HG03280 (cell line): Measurements from ENCODE around the gene GSTA4.
A peak's percentile ranks its signal among the peaks of the same experiment; 100 is the strongest.

Experiments
- ATAC-seq: cut with Tn5 transposase; IDR thresholded peaks from one replicate; pipeline ENCODE4 v1.9.1; 2021; ENCODE audit warnings: mild to moderate bottlenecking, moderate library complexity; ENCODE audit not compliant: unreplicated experiment

Gene GSTA4

GRCh38 chr6:52995089-52995912 lies at the start of gene GSTA4:
TSS of gene GSTA4 (minus strand) at chr6:52995284. CDS start at chr6:52994243, 1,041 bp downstream.
- peak; percentile 96 for ATAC-seq

DNA sequence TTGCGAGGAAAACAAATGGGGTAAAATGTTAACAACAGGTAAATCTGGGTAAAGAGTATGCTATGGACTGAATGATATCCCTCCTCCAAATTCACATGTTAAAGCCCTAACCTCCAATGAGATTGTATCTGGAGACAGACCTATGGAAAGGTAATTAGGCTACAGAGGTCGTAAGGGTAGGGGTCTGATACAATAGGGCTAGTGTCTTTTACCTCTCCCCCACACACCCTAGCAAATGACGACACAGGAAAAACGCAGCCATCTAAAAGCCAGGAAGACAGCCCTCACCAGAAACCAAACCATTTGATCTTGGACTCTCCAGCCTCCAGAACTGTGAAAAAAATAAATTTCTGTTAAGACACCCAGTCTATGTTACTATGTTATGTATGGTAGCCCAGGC lies 49.5 kb upstream of the GSTA4 start:
- no peak for ATAC-seq

DNA sequence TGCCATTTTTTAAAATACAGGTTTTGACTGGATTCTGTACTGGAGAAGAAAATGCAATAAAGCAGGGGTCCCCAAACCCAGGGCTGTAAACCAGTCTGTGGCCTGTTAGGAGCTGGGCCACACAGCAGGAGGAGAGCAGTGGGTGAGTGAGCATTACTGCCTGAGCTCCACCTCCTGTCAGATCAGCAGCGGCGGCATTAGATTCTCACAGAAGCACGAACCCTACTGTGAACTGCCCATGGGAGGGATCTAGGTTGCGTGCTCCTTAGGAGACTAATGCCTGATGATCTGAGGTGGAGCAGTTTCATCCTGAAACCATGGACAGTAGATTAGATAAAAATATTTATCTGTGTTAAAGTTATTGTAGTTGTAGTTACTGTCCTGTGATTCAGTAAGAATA lies 49.0 kb upstream of the GSTA4 start:
- no peak for ATAC-seq

GRCh38 chr6:53043581-53043980 lies 48.5 kb upstream of the GSTA4 start:
- ATAC-seq: no peak

- ATAC-seq: no peak
Observed at GRCh38 chr6:53042112-53042511, 47.0 kb upstream of the GSTA4 start.

- no peak for ATAC-seq
Observed at GRCh38 chr6:53041356-53041755, 46.3 kb upstream of the GSTA4 start.

- no peak for ATAC-seq
Observed at GRCh38 chr6:53038596-53038995, 43.5 kb upstream of the GSTA4 start.

- no peak for ATAC-seq
Observed at GRCh38 chr6:53038141-53038540, 43.1 kb upstream of the GSTA4 start.

GRCh38 chr6:53035549-53036213 lies 40.6 kb upstream of the GSTA4 start:
- ATAC-seq: no peak

- ATAC-seq: no peak
Observed at GRCh38 chr6:53033764-53034163, 38.7 kb upstream of the GSTA4 start.

- ATAC-seq: no peak
Observed at GRCh38 chr6:53032849-53033248, 37.8 kb upstream of the GSTA4 start.

GRCh38 chr6:53031281-53031680 lies 36.2 kb upstream of the GSTA4 start:
- no peak for ATAC-seq

GRCh38 chr6:53029761-53030160 lies 34.7 kb upstream of the GSTA4 start:
- no peak for ATAC-seq

- ATAC-seq: no peak
Observed at GRCh38 chr6:53029257-53029656, 34.2 kb upstream of the GSTA4 start.

- ATAC-seq: no peak
Observed at GRCh38 chr6:53028467-53028866, 33.4 kb upstream of the GSTA4 start.

DNA sequence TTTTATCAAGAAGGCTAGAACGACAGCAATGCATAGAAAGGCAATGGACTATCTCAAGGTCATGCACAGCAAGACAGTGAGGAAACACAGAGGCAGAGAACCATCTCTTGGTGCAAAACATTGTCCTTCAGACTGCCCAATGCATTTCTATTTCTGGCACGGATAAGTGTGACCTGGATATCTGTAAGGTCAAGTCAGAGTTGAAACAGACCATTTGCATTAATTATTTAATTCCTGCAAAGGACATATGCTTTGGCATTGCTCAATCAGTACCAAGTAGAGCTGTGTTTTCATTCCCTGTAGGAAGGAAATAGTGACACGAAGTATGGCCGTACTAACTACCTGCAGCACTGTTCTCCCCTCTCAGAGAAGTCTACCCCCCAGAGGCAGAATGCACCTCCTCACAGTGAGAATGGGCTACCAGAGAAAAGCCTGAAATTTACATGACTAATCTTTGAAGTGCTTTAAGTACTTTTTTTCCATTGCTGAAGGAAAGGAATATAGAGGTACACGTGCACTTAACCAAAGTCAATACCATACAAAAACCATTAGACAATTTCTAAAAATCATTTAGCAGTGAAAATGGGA lies 32.1 kb upstream of the GSTA4 start:
- no peak for ATAC-seq

GRCh38 chr6:53026526-53026925 lies 31.4 kb upstream of the GSTA4 start:
- no peak for ATAC-seq

DNA sequence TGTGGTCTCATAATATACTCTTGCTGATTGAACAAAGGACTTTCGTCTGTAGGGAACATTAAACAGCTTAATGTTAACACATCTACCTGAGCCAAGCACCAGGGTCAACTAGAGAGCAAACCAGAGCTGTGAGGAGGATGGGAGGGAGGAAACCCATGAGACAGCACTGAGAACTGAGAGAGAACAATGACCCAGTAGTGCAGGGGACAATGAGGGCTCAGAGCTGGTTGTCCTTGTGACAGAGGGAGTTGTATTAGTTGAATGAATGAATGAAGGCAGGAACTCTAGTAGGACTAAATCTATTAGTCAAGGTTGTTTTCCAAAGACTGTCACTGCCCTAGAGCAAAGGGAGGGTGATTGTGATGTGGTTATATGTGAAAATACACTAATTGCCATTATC lies 28.2 kb upstream of the GSTA4 start:
- no peak for ATAC-seq

DNA sequence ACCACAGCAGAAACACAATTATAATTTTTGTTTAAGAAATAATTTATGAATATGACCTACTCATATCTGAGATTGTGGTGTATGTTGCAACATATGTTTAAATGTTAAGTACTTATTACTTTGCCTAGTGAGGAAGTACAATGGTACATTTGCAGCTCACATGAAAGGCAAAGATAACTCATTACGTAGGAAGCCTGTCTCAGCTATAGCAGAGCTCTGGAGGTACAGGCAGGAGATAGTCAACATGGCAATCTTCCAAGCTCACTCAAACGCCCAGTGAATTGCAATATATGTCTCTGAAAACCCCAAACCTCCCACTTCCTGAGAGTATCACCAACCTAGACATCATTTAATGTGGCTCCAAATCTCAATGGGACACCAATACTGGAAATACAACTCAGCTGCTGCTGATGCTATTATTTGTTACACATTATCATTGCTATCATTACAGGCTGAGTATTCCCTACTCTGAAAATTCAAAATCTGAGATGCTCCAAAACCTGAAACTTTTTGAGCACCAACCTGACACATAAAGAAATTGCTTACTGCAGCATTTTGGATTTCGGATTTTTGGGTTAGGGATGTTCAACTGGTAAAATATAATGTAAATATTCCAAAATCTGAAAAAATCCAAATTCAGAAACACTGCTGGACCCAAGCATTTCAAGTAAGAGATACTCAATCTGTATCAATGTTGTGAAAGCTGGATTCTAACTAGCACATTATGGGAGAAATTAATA lies 25.1 kb upstream of the GSTA4 start:
- ATAC-seq: no peak

DNA sequence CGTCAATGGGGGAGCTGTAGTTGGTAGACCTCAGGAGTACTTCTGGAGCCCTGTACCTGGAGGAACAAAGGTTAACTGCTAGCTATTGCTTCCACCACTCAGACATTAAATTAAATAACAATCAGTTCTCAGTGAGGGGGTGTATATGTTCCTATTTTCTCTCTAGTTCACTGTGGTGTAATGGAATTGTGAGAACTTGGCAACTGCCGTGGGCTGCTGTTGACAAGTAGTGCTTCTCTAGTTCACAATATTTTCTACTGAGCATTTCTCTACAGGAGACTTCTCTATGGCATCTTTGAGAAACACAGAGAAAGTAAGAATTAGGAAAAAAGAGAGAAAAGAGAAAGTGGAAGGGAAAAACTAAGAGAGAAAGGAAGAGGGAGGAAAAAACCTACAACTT lies 23.4 kb upstream of the GSTA4 start:
- no peak for ATAC-seq

GRCh38 chr6:53015486-53015885 lies 20.4 kb upstream of the GSTA4 start:
- no peak for ATAC-seq
